ENCODE data around the gene PFN3. TPM values are rescaled to one million over a fixed set of nuclear protein-coding genes. Genes with fewer than 3 reads are reported as not detected.
A peak's percentile ranks its signal among the peaks of the same experiment; 100 is the strongest.

PFN3 gene
- total and polyA plus RNA-seq, 2 of the 13 experiments (the other 11 are each of a cell fraction or from before 2014, with no cell fraction given), result not detected

- TF ChIP-seq FUBP1 (CRISPR knock-in tag; IDR thresholded peaks at IDR 0.05; ENCODE audit: borderline replicate concordance) (no peak; the same call in 1 of the 2 replicates), ATF7 (IDR thresholded peaks at IDR 0.05) (peak; percentile 33), ATF7 (CRISPR knock-in tag; IDR thresholded peaks at IDR 0.05) (no peak), KDM4B (CRISPR knock-in tag; IDR thresholded peaks at IDR 0.05) (0 out of 2 replicates have a peak, but pooled peaks have one; percentile 40), YEATS2 (CRISPR knock-in tag; IDR thresholded peaks at IDR 0.05; ENCODE audit: borderline replicate concordance) (0 out of 2 replicates have a peak, but pooled peaks have one; percentile 52), ATAD3A (CRISPR knock-in tag; IDR thresholded peaks at IDR 0.05) (no peak), CHD4 (IDR thresholded peaks at IDR 0.05; ENCODE audit: borderline replicate concordance, low read length) (0 out of 2 replicates have a peak, but pooled peaks have one; percentile 27), PCBP1 (IDR thresholded peaks at IDR 0.05; ENCODE audit: borderline replicate concordance, low read depth, low read length) (no peak), ZNF878 (CRISPR knock-in tag; IDR thresholded peaks at IDR 0.05) (peak; percentile 83; the same call in 1 of the 2 replicates), ZNF501 (CRISPR knock-in tag; IDR thresholded peaks at IDR 0.05) (peak; percentile 94), RNF219 (CRISPR knock-in tag; IDR thresholded peaks at IDR 0.05) (0 out of 2 replicates have a peak, but pooled peaks have one; percentile 51), FOSL1 (CRISPR knock-in tag; IDR thresholded peaks at IDR 0.05; ENCODE audit: borderline replicate concordance) (peak; percentile 62; the same call in 1 of the 2 replicates), ZBTB44 (CRISPR knock-in tag; IDR thresholded peaks at IDR 0.05) (0 out of 2 replicates have a peak, but pooled peaks have one; percentile 8), ARID4A (CRISPR knock-in tag; IDR thresholded peaks at IDR 0.05; ENCODE audit: borderline replicate concordance) (peak; percentile 62; the same call in 1 of the 2 replicates), PITX1 (CRISPR knock-in tag; IDR thresholded peaks at IDR 0.05) (peak; percentile 63), ZNF724P (CRISPR knock-in tag; IDR thresholded peaks at IDR 0.05; ENCODE audit: borderline replicate concordance) (peak; percentile 51; the same call in 1 of the 2 replicates), POLR2A (IDR thresholded peaks at IDR 0.05; ENCODE audit: insufficient read depth in 1 of 2, low read depth in 2 of 2, low read length in 2 of 2) (peak in 1 of 2 experiments; percentile 92; a peak in 2 of 4 replicates), THAP11 (CRISPR knock-in tag; IDR thresholded peaks at IDR 0.05) (peak; percentile 44; the same call in 1 of the 2 replicates)
Observed at GRCh38 chr5:177378884-177379883, 21.3 kb downstream of the PFN3 start (continued).

All from HepG2 (cell line).